H1 (cell line): ENCODE data around the gene DNAJC17. TPM values are rescaled to one million over a fixed set of nuclear protein-coding genes. Genes with fewer than 3 reads are reported as not detected.

Experiments used
- CTCF ChIA-PET: fragments of 300-600 bp; sonication (Branson Sonifier 250); formaldehyde crosslinking; loops from one replicate; lab custom pipeline; 2021; ENCODE audit not compliant: partially characterized antibody; lab: Charles Lee
- POLR2A ChIA-PET: fragments of 300-600 bp; sonication (Branson Sonifier 250); formaldehyde crosslinking; loops from one replicate; lab custom pipeline; 2021; ENCODE audit warnings: inconsistent platforms; ENCODE audit not compliant: partially characterized antibody; lab: Charles Lee
- DNase-seq, 2 experiments: peaks; one replicate each; pipeline versions ENCODE4 v3.0.0 to v3.0.0-alpha.2; 2010 to 2022; ENCODE audit warnings: low spot score in 2 of 2, low read depth in 1 of 2, mixed read lengths in 1 of 2
- FAIRE-seq: peaks from 2 replicates; lab custom pipeline; 2011; peaks lifted over from hg19 to GRCh38; lab: Jason Lieb, UNC
- H2AFZ ChIP-seq: 2 replicates; pipeline ENCODE4 v1.8.1; 2012; ENCODE audit warnings: low read length, inconsistent platforms
- H2AK5ac ChIP-seq: 2 replicates; pipeline ENCODE4 v1.6.1; 2013; ENCODE audit warnings: low read depth, low read length
- H2BK120ac ChIP-seq: replicated peaks from 2 replicates; pipeline ENCODE3; 2013; ENCODE audit warnings: low read depth, low read length, inconsistent platforms
- H2BK12ac ChIP-seq: 2 replicates; pipeline ENCODE4 v1.6.1; 2013; ENCODE audit warnings: low read depth, low read length
- H2BK15ac ChIP-seq: 2 replicates; pipeline ENCODE4 v1.6.1; 2013; ENCODE audit warnings: low read length
- H2BK20ac ChIP-seq: 2 replicates; pipeline ENCODE4 v1.6.1; 2013; ENCODE audit warnings: low read length
- H2BK5ac ChIP-seq: 2 replicates; pipeline ENCODE4 v1.6.1; 2013; ENCODE audit warnings: low read depth, low read length
- H3K14ac ChIP-seq: 2 replicates; pipeline ENCODE4 v1.6.1; 2013; ENCODE audit warnings: inconsistent platforms; ENCODE audit not compliant: insufficient read length
- H3K18ac ChIP-seq: 2 replicates; pipeline ENCODE4 v1.6.1; 2013; ENCODE audit warnings: low read length; ENCODE audit errors: extremely low read depth
- H3K23ac ChIP-seq: 2 replicates; pipeline ENCODE4 v1.6.1; 2013; ENCODE audit warnings: inconsistent platforms; ENCODE audit not compliant: insufficient read length
- H3K23me2 ChIP-seq: 2 replicates; pipeline ENCODE4 v1.6.1; 2013; ENCODE audit warnings: low read depth, low read length
- H3K27ac ChIP-seq: 2 replicates; pipeline ENCODE4 v1.6.1; 2011; ENCODE audit warnings: low read depth, low read length, inconsistent platforms
- H3K27me3 ChIP-seq, 4 experiments: replicated peaks in 1 of 4; 1 replicate in 1 of 4; 2 replicates in 3 of 4; pipeline versions ENCODE4 v1.6.1 to v1.8.1; 2011 to 2013; ENCODE audit warnings: low read length in 3 of 4, mild to moderate bottlenecking in 3 of 4, inconsistent platforms in 2 of 4, mixed read lengths in 2 of 4, moderate library complexity in 1 of 4; ENCODE audit not compliant: control insufficient read depth in 3 of 4, insufficient read depth in 3 of 4; ENCODE audit errors: extremely low read depth in 1 of 4
- H3K36me3 ChIP-seq, 4 experiments: 2 replicates each; pipeline versions ENCODE4 v1.6.1 to v1.8.1; 2011 to 2013; ENCODE audit warnings: mild to moderate bottlenecking in 4 of 4, low read length in 3 of 4, moderate library complexity in 2 of 4, control low read depth in 1 of 4, inconsistent platforms in 1 of 4; ENCODE audit not compliant: insufficient read depth in 4 of 4, control insufficient read depth in 2 of 4
- H3K4ac ChIP-seq: replicated peaks from 2 replicates; pipeline ENCODE3; 2013; ENCODE audit warnings: low read length, low read depth, mixed read lengths, inconsistent platforms; ENCODE audit not compliant: insufficient read length
- H3K4me1 ChIP-seq, 4 experiments: replicated peaks in 1 of 4; 1 replicate in 1 of 4; 2 replicates in 3 of 4; pipeline versions ENCODE4 v1.6.1 to v1.8.1; 2011 to 2013; ENCODE audit warnings: low read length in 3 of 4, inconsistent platforms in 2 of 4, mixed read lengths in 1 of 4; ENCODE audit not compliant: insufficient read depth in 4 of 4, control insufficient read depth in 3 of 4
- H3K4me2 ChIP-seq, 2 experiments: 2 replicates each; pipeline versions ENCODE4 v1.6.1 to v1.8.1; 2011 to 2013; ENCODE audit warnings: low read depth in 2 of 2, low read length in 2 of 2, control low read depth in 1 of 2, inconsistent platforms in 1 of 2, mild to moderate bottlenecking in 1 of 2; ENCODE audit not compliant: insufficient read depth in 1 of 2
- H3K4me3 ChIP-seq, 4 experiments: fragments of 200-600, 300-600 bp in 1 of 4; sonication (generic), shearing (Covaris generic), sonication (Bioruptor Twin) in 1 of 4; 2 replicates each; pipeline versions ENCODE4 v1.5.1 to v1.8.1; 2011 to 2016; ENCODE audit warnings: low read length in 4 of 4, low read depth in 3 of 4, control low read depth in 2 of 4, inconsistent platforms in 2 of 4, mild to moderate bottlenecking in 2 of 4, mixed read lengths in 1 of 4, moderate library complexity in 1 of 4; ENCODE audit not compliant: insufficient read depth in 2 of 4; ENCODE audit errors: extremely low read depth in 1 of 4
- H3K56ac ChIP-seq: replicated peaks from 2 replicates; pipeline ENCODE3; 2013; ENCODE audit warnings: low read depth, mild to moderate bottlenecking, mixed read lengths, low read length, inconsistent platforms; ENCODE audit not compliant: insufficient read length
- H3K79me1 ChIP-seq: 2 replicates; pipeline ENCODE4 v1.6.1; 2013; ENCODE audit warnings: low read depth, low read length, control low read depth
- H3K79me2 ChIP-seq, 2 experiments: 2 replicates each; pipeline versions ENCODE4 v1.6.1 to v1.8.1; 2012 to 2013; ENCODE audit warnings: low read length in 2 of 2, mild to moderate bottlenecking in 2 of 2, inconsistent platforms in 1 of 2; ENCODE audit not compliant: insufficient read depth in 2 of 2, control insufficient read depth in 1 of 2
- H3K9ac ChIP-seq, 4 experiments: replicated peaks in 1 of 4; 1 replicate in 1 of 4; 2 replicates in 3 of 4; pipeline versions ENCODE4 v1.6.1 to v1.8.1; 2011 to 2013; ENCODE audit warnings: low read depth in 3 of 4, low read length in 3 of 4, control low read depth in 2 of 4, mild to moderate bottlenecking in 2 of 4, moderate library complexity in 2 of 4, inconsistent platforms in 1 of 4; ENCODE audit errors: extremely low read depth in 1 of 4
- H3K9me3 ChIP-seq, 2 experiments: 2 replicates each; pipeline versions ENCODE4 v1.6.1 to v1.8.1; 2012 to 2013; ENCODE audit warnings: mild to moderate bottlenecking in 2 of 2, moderate library complexity in 2 of 2, control low read depth in 1 of 2, inconsistent platforms in 1 of 2, low read depth in 1 of 2, low read length in 1 of 2, mixed read lengths in 1 of 2; ENCODE audit not compliant: insufficient read depth in 2 of 2
- H4K20me1 ChIP-seq, 2 experiments: replicated peaks in 1 of 2; 2 replicates each; pipeline versions ENCODE3 to v1.8.1; 2011 to 2013; ENCODE audit warnings: inconsistent platforms in 2 of 2, low read length in 2 of 2, mild to moderate bottlenecking in 1 of 2; ENCODE audit not compliant: insufficient read depth in 2 of 2, control insufficient read depth in 1 of 2
- H4K5ac ChIP-seq: 2 replicates; pipeline ENCODE4 v1.6.1; 2013; ENCODE audit warnings: low read length, low read depth, mixed read lengths, inconsistent platforms; ENCODE audit not compliant: insufficient read length
- H4K8ac ChIP-seq: 2 replicates; pipeline ENCODE4 v1.8.0; 2013; ENCODE audit warnings: mild to moderate bottlenecking, moderate library complexity, low read length, inconsistent platforms; ENCODE audit not compliant: insufficient read depth; ENCODE audit errors: extremely low read depth
- H4K91ac ChIP-seq: replicated peaks from 2 replicates; pipeline ENCODE3; 2013; ENCODE audit warnings: low read length, mixed read lengths, inconsistent platforms; ENCODE audit not compliant: insufficient read length
- ASH2L ChIP-seq: fragments of 200-600, 300-600 bp; sonication (generic); IDR thresholded peaks from one replicate; pipeline ENCODE4 v1.7.1; 2017; ENCODE audit warnings: low read length
- BRCA1 ChIP-seq: IDR thresholded peaks from 2 replicates; pipeline ENCODE4 v1.6.1; 2012; ENCODE audit warnings: low read depth, low read length, improper control_type of control experiment
- CREB1 ChIP-seq: IDR thresholded peaks from 2 replicates; pipeline ENCODE4 v1.6.1; 2012; ENCODE audit warnings: inconsistent platforms
- EZH2 ChIP-seq: fragments of 200-600 bp; sonication (generic); IDR thresholded peaks from 2 replicates; pipeline ENCODE4 v1.7.1; 2012; ENCODE audit warnings: low read depth, mild to moderate bottlenecking, moderate library complexity, low read length, inconsistent platforms; ENCODE audit not compliant: severe bottlenecking
- FOSL1 ChIP-seq: IDR thresholded peaks from 2 replicates; pipeline ENCODE4 v1.6.1; 2011; ENCODE audit warnings: mild to moderate bottlenecking, low read depth, low read length, moderate library complexity; ENCODE audit not compliant: insufficient read depth
- GABPA ChIP-seq: IDR thresholded peaks from 2 replicates; pipeline ENCODE4 v1.6.1; 2011; ENCODE audit warnings: mild to moderate bottlenecking, low read length, moderate library complexity, borderline replicate concordance; ENCODE audit not compliant: insufficient read depth
- HDAC6 ChIP-seq: IDR thresholded peaks from one replicate; pipeline ENCODE4 v1.7.1; 2012; ENCODE audit warnings: low read depth, mild to moderate bottlenecking, inconsistent platforms, low read length, moderate library complexity
- JUND ChIP-seq: IDR thresholded peaks from 2 replicates; pipeline ENCODE4 v1.6.1; 2011; ENCODE audit warnings: mild to moderate bottlenecking, improper control_type of control experiment, low read length
- KDM4A ChIP-seq: IDR thresholded peaks from one replicate; pipeline ENCODE4 v1.7.1; 2012; ENCODE audit warnings: low read depth, mild to moderate bottlenecking, moderate library complexity, low read length, inconsistent platforms; ENCODE audit not compliant: severe bottlenecking
- MAFK ChIP-seq: IDR thresholded peaks from 2 replicates; pipeline ENCODE4 v1.6.1; 2012; ENCODE audit warnings: low read depth, mild to moderate bottlenecking, improper control_type of control experiment, low read length
- RFX5 ChIP-seq: IDR thresholded peaks from 2 replicates; pipeline ENCODE4 v1.6.1; 2011; ENCODE audit warnings: low read depth, low read length, improper control_type of control experiment, borderline replicate concordance
- SP2 ChIP-seq: IDR thresholded peaks from 2 replicates; pipeline ENCODE4 v1.6.1; 2012; ENCODE audit warnings: mild to moderate bottlenecking, low read length, inconsistent platforms
- TAF7 ChIP-seq: optimal IDR thresholded peaks from 2 replicates; pipeline ENCODE3; 2011; ENCODE audit warnings: low read depth, mild to moderate bottlenecking, inconsistent platforms, low read length, moderate library complexity, borderline replicate concordance
- WGBS, 2 experiments: shearing (Covaris generic) in 1 of 2; methylation state at CpG; one replicate each; pipeline versions ENCODE4 v1.1.6 to v1.1.7; 2013 to 2015; ENCODE audit warnings: low lambda C conversion rate in 2 of 2, mixed read lengths in 2 of 2, inconsistent platforms in 1 of 2, low coverage in 1 of 2, missing lambda C conversion rate in 1 of 2; ENCODE audit not compliant: insufficient replicate concordance in 2 of 2, insufficient coverage in 1 of 2, insufficient read length in 1 of 2; ENCODE audit errors: extremely low coverage in 1 of 2, missing lambda C conversion rate in 1 of 2; 5-methylcytosine and 5-hydroxymethylcytosine counted together
- polyA plus RNA-seq, 7 experiments: library from polyadenylated mRNA; depleted of rRNA in 3 of 7; stranded (reverse) in 5 of 7; unstranded in 2 of 7; fragments of >200 nt in 5 of 7; fragments of 200-250 nt in 2 of 7; gene quantifications; 1 replicate in 5 of 7; 2 replicates in 1 of 7; 4 replicates in 1 of 7; pipeline versions ENCODE4 v1.2.1 to v1.2.3, GENCODE V29; 2011 to 2013; ENCODE audit warnings: missing spikeins in 2 of 7, mixed read lengths in 2 of 7
- total RNA-seq: library from RNA; stranded (reverse); fragmentation: NEBNext Ultra II Directional; extraction: Animal tissue kit (Norgen Biotek cat#: 25700); gene quantifications from 2 replicates; pipeline ENCODE4 v1.2.1, GENCODE V29; 2021

DNAJC17 gene
- total and polyA plus RNA-seq, 2 of the 8 experiments (the other 6 are each of a cell fraction or from before 2014, with no cell fraction given) = 39.5 to 45.4 TPM

DNA sequence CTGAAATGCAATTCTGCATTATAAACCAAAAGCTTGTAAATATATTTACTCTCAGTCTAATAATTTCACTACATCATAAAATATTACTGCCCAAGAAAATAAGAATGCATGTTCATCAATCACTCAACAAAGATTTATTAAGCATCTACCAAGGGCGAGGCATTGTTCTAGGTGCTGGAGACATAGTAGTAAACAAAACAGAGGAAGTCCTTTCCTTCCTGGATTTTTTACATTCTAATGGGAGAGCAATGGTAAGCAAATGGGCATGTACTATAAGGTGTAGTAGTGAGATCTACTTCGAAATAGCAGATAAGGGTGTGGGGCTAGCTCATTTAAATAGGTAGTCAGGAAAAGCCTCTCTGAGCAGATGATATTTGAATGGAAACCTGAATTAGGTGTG, 11.2 kb downstream of the DNAJC17 start:
- no peak overlapping the region for H3K27ac ChIP-seq
- no peaks in the 10 kb centered on the region; the same call in none of the 2 replicates for H3K79me1 ChIP-seq
- DNase-seq = no peak
- no peak overlapping the region for H2BK12ac ChIP-seq
- no peaks in the 10 kb centered on the region; a peak in 1 of 8 replicates for H3K36me3 ChIP-seq
- 0 out of 4 replicates have a peak overlapping the region, but pooled peaks of 1 of the 2 experiments have one; percentile 11 for H3K4me2 ChIP-seq
- H3K18ac ChIP-seq = no peak overlapping the region
- no peak overlapping the region for H3K23ac ChIP-seq
- no peak overlapping the region for H4K8ac ChIP-seq
- no peak overlapping the region for H2AK5ac ChIP-seq
- peaks cover 0 to 14% of the 10 kb centered on the region in 2 experiments; a peak in 2 of 4 replicates for H3K79me2 ChIP-seq
- H3K4ac ChIP-seq = no peak overlapping the region
- H4K20me1 ChIP-seq = no peaks in the 10 kb centered on the region
- no peak overlapping the region for H3K56ac ChIP-seq
- no peak overlapping the region for H2BK120ac ChIP-seq
- no peaks in the 10 kb centered on the region for H3K9me3 ChIP-seq
- no peak overlapping the region for H2BK5ac ChIP-seq
- no peak overlapping the region for H3K9ac ChIP-seq
- H4K91ac ChIP-seq = no peak overlapping the region
- no peak overlapping the region for H2BK15ac ChIP-seq
- ChIA-PET POLR2A (no interaction called here), CTCF (interaction anchor here (0.7 to 1.5 kb wide), 6 partner anchors 9 to 45 kb away, joined by 3 to 9 read pairs (median 4); partner anchors contain the start of genes DNAJC17 and ZFYVE19)
- no peaks in the 10 kb centered on the region for H3K27me3 ChIP-seq
- no peak overlapping the region for H4K5ac ChIP-seq
- H3K23me2 ChIP-seq = no peaks in the 10 kb centered on the region; the same call in 1 of the 2 replicates
- WGBS, 2 experiments = 84% methylated on average over 2 of the region's 2 CpGs; no CpG with 5 or more reads in 1 of the 2 experiments
- peaks cover 2 to 11% (median 9%) of the 10 kb centered on the region in 4 experiments; a peak in 5 of 7 replicates for H3K4me1 ChIP-seq
- FAIRE-seq = no peak
- H3K4me3 ChIP-seq = no peak overlapping the region
- no peak overlapping the region for H2BK20ac ChIP-seq
- no peak overlapping the region for H3K14ac ChIP-seq
- H2AFZ ChIP-seq = no peak overlapping the region
- TF ChIP-seq CREB1 = no peak
- TF ChIP-seq KDM4A = no peak
- no peak for TF ChIP-seq BRCA1
- TF ChIP-seq FOSL1 = no peak
- TF ChIP-seq GABPA = no peak
- no peak for TF ChIP-seq SP2
- no peak for TF ChIP-seq TAF7
- TF ChIP-seq ASH2L = no peak
- TF ChIP-seq HDAC6 = no peak
- no peak for TF ChIP-seq MAFK
- no peak for TF ChIP-seq EZH2
- no peak for TF ChIP-seq JUND
- TF ChIP-seq RFX5 = no peak
